ENCODE data around the gene SFI1.
"Not testable (repeated sequence)": the region's sequence is repeated elsewhere in the genome, so short reads cannot be mapped to it uniquely, and the experiment has no call there.

Gene SFI1, protein sequence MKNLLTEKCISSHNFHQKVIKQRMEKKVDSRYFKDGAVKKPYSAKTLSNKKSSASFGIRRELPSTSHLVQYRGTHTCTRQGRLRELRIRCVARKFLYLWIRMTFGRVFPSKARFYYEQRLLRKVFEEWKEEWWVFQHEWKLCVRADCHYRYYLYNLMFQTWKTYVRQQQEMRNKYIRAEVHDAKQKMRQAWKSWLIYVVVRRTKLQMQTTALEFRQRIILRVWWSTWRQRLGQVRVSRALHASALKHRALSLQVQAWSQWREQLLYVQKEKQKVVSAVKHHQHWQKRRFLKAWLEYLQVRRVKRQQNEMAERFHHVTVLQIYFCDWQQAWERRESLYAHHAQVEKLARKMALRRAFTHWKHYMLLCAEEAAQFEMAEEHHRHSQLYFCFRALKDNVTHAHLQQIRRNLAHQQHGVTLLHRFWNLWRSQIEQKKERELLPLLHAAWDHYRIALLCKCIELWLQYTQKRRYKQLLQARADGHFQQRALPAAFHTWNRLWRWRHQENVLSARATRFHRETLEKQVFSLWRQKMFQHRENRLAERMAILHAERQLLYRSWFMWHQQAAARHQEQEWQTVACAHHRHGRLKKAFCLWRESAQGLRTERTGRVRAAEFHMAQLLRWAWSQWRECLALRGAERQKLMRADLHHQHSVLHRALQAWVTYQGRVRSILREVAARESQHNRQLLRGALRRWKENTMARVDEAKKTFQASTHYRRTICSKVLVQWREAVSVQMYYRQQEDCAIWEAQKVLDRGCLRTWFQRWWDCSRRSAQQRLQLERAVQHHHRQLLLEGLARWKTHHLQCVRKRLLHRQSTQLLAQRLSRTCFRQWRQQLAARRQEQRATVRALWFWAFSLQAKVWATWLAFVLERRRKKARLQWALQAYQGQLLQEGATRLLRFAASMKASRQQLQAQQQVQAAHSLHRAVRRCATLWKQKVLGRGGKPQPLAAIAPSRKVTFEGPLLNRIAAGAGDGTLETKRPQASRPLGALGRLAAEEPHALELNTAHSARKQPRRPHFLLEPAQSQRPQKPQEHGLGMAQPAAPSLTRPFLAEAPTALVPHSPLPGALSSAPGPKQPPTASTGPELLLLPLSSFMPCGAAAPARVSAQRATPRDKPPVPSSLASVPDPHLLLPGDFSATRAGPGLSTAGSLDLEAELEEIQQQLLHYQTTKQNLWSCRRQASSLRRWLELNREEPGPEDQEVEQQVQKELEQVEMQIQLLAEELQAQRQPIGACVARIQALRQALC

GRCh38 chr22:31496007-31496734 lies at the start of gene SFI1:
TSS of gene SFI1 (plus strand) at chr22:31496536. CDS start at chr22:31508285, 11,749 bp downstream.
- peak; percentile 89 for DNase-seq

- DNase-seq = no peak
These were observed 49.6 kb upstream of the SFI1 start for GRCh38 chr22:31446767-31447166.

- DNase-seq = no peak
These were observed 49.0 kb upstream of the SFI1 start for GRCh38 chr22:31447337-31447736.

DNA sequence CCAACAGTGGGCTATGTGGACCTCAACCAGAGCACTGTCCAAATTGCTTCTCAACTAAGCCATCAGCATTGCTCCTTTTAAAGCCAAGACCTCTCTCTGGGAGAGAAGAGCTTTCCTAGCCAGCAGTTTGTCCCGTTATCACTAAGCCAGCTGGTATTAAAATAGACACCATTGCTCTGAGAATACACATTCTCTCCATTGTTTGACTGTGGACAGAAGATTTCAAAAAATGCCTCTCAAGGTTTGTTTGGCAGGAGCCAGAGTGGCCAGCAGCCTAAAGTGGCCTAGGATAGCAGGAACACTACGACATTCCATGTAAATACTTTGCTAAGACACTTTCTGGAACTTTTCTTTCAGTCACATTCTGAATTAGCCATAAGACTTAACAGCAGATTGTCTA lies 48.0 kb upstream of the SFI1 start:
- DNase-seq = no peak

DNA sequence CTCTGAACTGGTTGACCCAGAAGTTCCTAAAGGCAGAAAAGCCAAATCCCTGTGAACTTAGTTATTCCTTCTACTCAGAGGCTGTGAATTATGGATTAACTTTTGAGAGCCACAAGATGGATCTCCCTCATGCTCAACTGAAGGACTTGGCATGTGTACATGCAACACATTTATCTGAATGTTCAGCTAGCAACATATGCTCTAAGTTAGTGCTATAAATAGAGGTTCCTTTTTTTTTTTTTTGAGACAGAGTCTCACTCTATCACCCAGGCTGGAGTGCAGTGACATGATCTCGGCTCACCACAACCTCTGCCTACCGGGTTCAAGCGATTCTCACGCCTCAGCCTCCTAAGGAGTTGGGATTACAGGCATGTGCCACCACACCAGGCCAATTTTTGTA lies 46.8 kb upstream of the SFI1 start:
- DNase-seq = no peak

DNA sequence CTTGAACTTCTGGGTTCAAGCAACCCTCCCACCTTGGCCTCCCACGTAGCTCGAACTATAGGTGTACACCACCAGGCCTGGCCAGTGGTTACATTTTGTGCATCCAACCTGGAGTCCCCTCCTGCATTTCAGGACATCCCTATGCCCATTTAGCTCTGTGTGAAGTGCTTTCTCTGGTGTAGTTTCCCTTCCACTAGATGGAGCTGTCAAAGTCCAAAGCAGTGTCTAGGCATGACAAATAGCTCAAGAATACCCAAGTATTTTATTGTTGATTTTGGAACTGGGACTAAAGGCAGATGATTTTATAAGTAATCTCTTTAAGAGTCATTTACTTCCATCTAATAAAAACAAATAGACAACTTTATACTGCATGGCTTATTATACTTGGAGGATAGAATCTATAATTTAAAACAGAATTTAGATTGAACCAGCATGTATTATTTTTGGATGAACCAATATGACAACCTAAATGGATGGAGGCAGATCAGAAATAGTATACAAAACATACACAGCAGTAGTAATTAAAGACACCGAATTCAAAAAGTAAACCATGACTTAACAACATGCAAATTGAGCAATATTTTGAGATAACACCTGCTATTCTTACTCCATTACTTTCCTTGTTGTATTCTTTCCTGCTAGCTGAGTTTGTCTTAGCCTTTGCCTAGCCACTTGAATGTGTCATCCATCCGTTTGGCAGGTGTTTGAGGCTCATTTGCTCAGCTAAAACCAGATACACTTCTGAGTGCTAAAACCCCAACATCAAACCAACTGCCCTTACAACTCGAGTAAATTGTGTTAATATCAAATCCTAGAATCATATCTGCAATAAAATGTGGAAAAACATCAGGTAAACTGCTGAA lies 44.4 kb upstream of the SFI1 start:
- no peak for DNase-seq

DNA sequence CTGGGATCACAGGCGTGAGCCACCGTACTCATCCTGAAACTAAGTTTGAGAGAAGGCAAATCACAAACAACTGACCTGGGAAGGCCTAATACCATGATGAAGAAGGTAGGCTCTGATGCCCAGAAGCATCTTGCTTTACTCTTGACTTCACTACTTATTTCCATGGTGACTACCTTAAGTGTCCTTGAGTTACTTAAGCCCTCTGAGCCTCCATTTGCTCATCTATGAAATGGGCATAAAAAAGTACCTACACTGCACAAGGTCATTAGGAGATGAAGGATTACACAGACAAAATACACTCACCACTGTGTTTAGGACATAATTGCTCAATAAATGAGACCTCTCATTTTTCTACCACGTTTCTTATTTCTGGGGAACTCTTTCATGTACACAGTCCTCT lies 34.6 kb upstream of the SFI1 start:
- DNase-seq = no peak

DNA sequence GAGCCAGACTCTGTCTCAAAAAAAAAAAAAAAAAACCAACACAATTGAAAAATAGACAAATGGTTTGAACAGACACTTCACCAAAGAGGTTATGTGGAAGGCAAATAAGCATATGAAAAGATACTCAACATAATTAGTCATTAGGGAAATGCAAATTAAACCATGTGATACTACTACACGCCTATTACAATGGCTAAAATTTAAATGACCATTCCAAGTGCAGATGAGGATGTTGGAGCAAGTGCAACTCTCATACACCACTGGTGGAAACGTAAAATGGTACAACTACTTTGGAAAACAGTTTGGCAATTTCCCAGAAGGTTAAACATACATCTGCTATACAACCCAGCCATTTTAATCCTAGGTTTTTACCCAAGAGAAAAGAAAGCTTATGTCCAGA lies 31.0 kb upstream of the SFI1 start:
- DNase-seq = no peak

GRCh38 chr22:31474743-31475142 lies 21.6 kb upstream of the SFI1 start:
- DNase-seq = no peak

DNA sequence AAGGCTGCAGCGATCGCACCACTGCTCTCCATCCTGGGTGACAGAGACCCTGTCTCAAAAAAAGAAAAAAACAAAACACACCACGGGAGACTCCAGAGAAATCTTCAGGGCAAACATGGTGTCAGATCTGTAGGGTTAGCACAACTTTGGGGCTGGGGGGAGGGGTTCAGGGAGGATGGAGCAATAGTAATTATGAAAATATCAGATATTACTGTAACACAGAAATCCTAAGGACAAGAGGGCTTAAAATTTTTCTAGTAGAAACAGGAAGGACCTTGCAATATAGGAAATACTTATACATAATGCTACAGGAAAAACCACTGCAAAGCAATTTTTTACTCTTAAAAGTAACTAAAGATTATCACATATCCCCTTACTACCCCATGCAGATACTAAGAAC lies 20.5 kb upstream of the SFI1 start:
- no peak for DNase-seq

DNA sequence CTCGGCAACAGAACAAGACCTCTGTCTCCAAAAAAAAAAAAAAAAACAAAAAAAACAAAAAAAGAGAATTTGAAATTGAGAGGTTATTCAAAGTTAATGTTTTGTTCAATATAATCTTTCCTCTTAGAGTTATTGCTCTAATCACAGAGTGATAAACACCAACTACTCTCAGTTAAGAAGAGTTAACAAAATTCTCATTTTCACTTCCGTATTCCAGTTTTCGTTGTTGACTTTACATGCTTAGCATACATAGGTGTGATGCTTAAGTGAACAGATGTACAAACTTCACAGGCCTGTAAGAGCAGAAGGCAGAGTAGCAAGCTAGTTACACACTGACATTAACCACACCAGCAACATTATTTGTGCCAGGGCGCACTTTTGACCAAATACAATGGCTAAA lies 19.0 kb upstream of the SFI1 start:
- no peak for DNase-seq

GRCh38 chr22:31481129-31481528 lies 15.2 kb upstream of the SFI1 start:
- DNase-seq = no peak

DNA sequence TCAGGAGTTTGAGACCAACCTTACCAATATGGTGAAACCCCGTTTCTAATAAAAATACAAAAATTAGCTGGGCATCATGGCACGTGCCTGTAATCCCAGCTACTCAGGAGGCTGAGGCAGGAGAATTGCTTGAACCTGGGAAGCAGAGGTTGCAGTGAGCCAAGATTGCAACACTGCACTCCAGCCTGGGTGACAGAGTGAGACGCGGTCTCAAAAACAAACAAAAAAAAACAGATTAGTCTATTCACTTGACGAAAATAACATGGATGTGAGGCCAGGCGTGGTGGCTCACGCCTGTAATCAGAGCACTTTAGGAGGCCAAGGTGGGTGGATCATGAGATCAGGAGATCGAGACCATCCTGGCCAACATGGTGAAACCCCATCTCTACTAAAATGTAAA lies 13.9 kb upstream of the SFI1 start:
- DNase-seq = not testable (repeated sequence)

DNA sequence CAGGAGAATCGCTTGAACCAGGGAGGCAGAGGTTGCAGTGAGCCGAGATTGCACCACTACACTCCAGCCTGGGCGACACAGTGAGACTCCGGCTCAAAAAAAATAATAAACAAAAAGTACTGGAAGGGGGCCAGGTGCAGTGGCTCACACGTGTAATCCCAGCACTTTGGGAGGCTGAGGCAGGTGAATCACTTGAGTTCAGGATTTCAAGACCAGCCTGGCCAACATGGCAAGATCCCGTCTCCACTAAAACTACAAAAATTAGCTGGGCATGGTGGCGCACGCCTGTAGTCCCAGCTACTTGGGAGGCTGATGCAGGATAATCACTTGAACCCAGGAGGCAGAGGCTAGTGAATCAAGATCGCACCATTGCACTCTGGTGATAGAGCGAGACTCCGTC lies 10.0 kb upstream of the SFI1 start:
- DNase-seq = not testable (repeated sequence)

- DNase-seq = no peak
These were observed 9.4 kb upstream of the SFI1 start for GRCh38 chr22:31486951-31487350.

DNA sequence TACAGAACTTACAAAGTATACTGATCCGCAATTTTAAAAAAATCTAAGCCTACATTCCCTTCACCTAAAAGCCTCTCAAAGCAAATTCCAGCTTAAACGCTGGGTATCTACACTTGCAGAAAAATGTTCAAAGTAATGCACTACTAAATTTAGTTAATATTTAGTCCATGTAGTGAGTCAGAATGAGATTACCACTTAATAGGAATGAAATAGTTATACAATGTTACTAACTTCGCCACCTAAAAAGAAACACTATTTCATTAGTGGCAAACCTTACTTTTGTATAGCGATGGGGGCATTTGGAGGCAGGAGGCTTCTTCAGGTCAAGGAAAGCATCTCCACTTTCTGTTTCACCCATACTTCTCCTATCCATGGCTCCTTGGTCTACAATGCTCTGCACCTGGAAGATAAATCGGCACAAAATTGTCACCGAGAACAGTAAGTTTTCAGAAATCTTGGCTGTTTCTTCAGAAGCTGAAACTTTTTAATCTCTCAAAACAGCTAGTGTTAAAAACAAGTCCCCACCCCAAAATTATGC lies 7.9 kb upstream of the SFI1 start:
- DNase-seq = no peak

DNA sequence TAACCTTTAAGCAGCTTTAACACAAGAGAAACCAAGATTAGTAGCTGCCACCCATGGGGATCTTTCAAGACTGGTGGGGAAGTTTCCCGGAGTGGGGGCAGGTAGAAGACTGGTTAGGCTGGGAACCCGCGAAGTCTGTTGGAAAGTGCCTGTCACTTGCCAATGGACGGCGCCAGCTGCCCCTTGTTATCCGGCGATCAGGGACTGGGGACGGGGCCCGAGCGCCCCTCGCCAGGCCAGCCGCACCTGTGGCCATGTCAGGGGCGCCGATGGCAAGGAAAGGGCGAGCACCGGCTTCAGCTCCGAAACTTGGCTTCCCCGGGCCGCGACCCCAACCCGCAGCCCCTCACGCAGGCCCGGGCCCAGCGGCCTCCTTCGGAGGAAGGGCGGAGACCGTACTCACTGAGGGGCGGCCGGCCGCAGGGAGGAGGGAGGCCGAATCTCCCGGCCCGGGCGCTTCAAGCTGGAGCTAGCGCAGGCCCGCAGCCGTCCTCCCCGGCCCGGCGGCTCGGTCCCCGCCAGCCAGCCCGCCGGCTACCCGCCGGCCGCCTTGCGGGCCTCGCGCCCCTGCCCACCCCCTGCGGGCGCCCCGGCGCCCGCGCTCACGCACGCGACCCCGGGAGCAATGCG lies 7.2 kb upstream of the SFI1 start:
- no peak for DNase-seq

- DNase-seq = peak; percentile 57
These were observed 6.5 kb upstream of the SFI1 start, which contains the start of gene EIF4ENIF1 for GRCh38 chr22:31489632-31490495. TSS of gene EIF4ENIF1 (minus strand) at chr22:31489842. CDS start at chr22:31488718, 1,124 bp downstream.

- peak; percentile 68 for DNase-seq
These were observed 5.8 kb upstream of the SFI1 start for GRCh38 chr22:31490496-31490925.
